SK-N-SH treated with all-trans-retinoic acid at 6 μM for 48 hours (cell line): ENCODE results near the gene TMEM222.

Experiments
- ARNTL ChIP-seq: fragments of 450-650 bp; formaldehyde crosslinking; IDR thresholded peaks from 2 replicates; pipeline ENCODE4 v1.5.0; 2020; ENCODE audit warnings: low read depth, mild to moderate bottlenecking, moderate library complexity, borderline replicate concordance
- ISL1 ChIP-seq: fragments of 250-450 bp; sonication (Bioruptor Pico); IDR thresholded peaks from 2 replicates; pipeline ENCODE4 v2.1.2; 2022; ENCODE audit warnings: mild to moderate bottlenecking, moderate library complexity
- OSR1 ChIP-seq: fragments of 250-450 bp; sonication (Bioruptor Pico); IDR thresholded peaks from 2 replicates; pipeline ENCODE4 v1.8.0; 2022; ENCODE audit warnings: moderate library complexity, mild to moderate bottlenecking, inconsistent platforms
- PPARA ChIP-seq: fragments of 250-450 bp; sonication (Bioruptor Pico); IDR thresholded peaks from 2 replicates; pipeline ENCODE4 v1.5.0; 2020; ENCODE audit warnings: mild to moderate bottlenecking, borderline replicate concordance
- TCF4 ChIP-seq: fragments of 250-450 bp; sonication (Bioruptor Pico); IDR thresholded peaks from 2 replicates; pipeline ENCODE4 v1.8.0; 2021; ENCODE audit warnings: mild to moderate bottlenecking, moderate library complexity, borderline replicate concordance
- TSHZ2 ChIP-seq: fragments of 250-450 bp; sonication (Bioruptor Pico); IDR thresholded peaks from 2 replicates; pipeline ENCODE4 v1.5.0; 2020; ENCODE audit warnings: mild to moderate bottlenecking, moderate library complexity
- ZC3H10 ChIP-seq: fragments of 250-450 bp; sonication (Bioruptor Pico); IDR thresholded peaks from 2 replicates; pipeline ENCODE4 v1.5.1; 2021; ENCODE audit warnings: mild to moderate bottlenecking, moderate library complexity
- TF ChIP-seq, protein P1 (sequence below): fragments of 250-450 bp; sonication (Bioruptor Pico); IDR thresholded peaks from 2 replicates; pipeline ENCODE4 v1.8.0; 2020; ENCODE audit warnings: mild to moderate bottlenecking, moderate library complexity, borderline replicate concordance

DNA sequence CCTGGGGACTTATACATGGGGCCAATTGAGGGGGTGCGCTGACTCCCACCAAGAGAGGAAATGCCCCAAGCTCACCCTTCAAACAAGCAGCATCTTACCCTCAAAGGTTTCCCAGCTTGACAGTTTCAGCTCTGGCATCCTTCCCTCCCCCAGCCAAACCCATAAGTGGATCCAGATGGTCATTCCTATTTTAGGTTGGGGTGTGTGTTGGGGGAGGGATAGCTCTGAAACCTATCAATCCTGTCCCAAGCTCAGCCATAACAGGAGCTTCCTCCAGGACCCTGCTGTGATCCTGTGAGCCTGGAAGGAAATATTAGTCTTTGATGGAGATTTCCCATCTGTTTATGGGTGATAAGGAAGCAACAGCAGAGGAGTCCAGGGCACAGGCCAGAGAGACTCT, 3.4 kb upstream of the TMEM222 start:
- TF ChIP-seq, protein P1, sequence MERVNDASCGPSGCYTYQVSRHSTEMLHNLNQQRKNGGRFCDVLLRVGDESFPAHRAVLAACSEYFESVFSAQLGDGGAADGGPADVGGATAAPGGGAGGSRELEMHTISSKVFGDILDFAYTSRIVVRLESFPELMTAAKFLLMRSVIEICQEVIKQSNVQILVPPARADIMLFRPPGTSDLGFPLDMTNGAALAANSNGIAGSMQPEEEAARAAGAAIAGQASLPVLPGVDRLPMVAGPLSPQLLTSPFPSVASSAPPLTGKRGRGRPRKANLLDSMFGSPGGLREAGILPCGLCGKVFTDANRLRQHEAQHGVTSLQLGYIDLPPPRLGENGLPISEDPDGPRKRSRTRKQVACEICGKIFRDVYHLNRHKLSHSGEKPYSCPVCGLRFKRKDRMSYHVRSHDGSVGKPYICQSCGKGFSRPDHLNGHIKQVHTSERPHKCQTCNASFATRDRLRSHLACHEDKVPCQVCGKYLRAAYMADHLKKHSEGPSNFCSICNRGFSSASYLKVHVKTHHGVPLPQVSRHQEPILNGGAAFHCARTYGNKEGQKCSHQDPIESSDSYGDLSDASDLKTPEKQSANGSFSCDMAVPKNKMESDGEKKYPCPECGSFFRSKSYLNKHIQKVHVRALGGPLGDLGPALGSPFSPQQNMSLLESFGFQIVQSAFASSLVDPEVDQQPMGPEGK (CRISPR knock-in tag), result no peak
- TF ChIP-seq TSHZ2 (CRISPR knock-in tag) (no peak), ARNTL (CRISPR knock-in tag) (no peak), OSR1 (CRISPR knock-in tag) (no peak), TCF4 (peak; percentile 75; the same call in 1 of the 2 replicates), ISL1 (CRISPR knock-in tag) (no peak), PPARA (CRISPR knock-in tag) (no peak), ZC3H10 (no peak)
